Natural killer cell (primary cell): ENCODE results near the gene PAPLN. TPM values are rescaled to one million over a fixed set of nuclear protein-coding genes. Genes with fewer than 3 reads are reported as not detected.

ENCODE experiments used
- ATAC-seq, 3 donors: fragments of 150-1000 bp in 2 of 3; fragments of 200-7000 bp in 1 of 3; cut with Tn5 transposase; 1 replicate in 1 of 3; 2 replicates in 2 of 3; pipeline ENCODE4 v1.10.0; 2021; ENCODE audit warnings: mild to moderate bottlenecking in 2 of 3, moderate library complexity in 2 of 3
- DNase-seq, 2 donors: peaks; one replicate each; pipeline versions ENCODE4 v3.0.0 to v3.0.0-alpha.2; 2013 to 2021; ENCODE audit warnings: mixed read lengths in 1 of 2
- H3K27ac ChIP-seq: one replicate; pipeline ENCODE4 v1.5.1; 2013; ENCODE audit warnings: mild to moderate bottlenecking, low read length
- H3K27me3 ChIP-seq: one replicate; pipeline ENCODE4 v1.6.1; 2013; ENCODE audit warnings: low read length; ENCODE audit not compliant: control insufficient read depth, insufficient read depth
- H3K36me3 ChIP-seq: one replicate; pipeline ENCODE4 v1.6.1; 2013; ENCODE audit warnings: low read length; ENCODE audit not compliant: control insufficient read depth, insufficient read depth
- H3K4me1 ChIP-seq: one replicate; pipeline ENCODE4 v1.6.1; 2013; ENCODE audit warnings: low read length; ENCODE audit not compliant: control insufficient read depth, insufficient read depth
- H3K4me3 ChIP-seq: one replicate; pipeline ENCODE4 v1.5.1; 2013; ENCODE audit warnings: low read length
- H3K9me3 ChIP-seq: one replicate; pipeline ENCODE4 v1.6.1; 2013; ENCODE audit warnings: low read length; ENCODE audit not compliant: control insufficient read depth, insufficient read depth
- H3K27ac Mint-ChIP-seq, 2 donors: one replicate each; pipeline ENCODE4 v1.8.0; 2022; ENCODE audit warnings: mild to moderate bottlenecking in 2 of 2, mixed read lengths in 2 of 2, moderate library complexity in 1 of 2
- H3K27me3 Mint-ChIP-seq, 2 donors: one replicate each; pipeline ENCODE4 v1.8.0; 2022; ENCODE audit warnings: low read depth in 2 of 2, mixed read lengths in 2 of 2
- H3K36me3 Mint-ChIP-seq: one replicate; pipeline ENCODE4 v1.8.0; 2022; ENCODE audit warnings: mixed read lengths
- H3K4me1 Mint-ChIP-seq, 2 donors: one replicate each; pipeline ENCODE4 v1.8.0; 2022; ENCODE audit warnings: mixed read lengths in 2 of 2
- H3K4me3 Mint-ChIP-seq: one replicate; pipeline ENCODE4 v1.8.0; 2022; ENCODE audit warnings: mild to moderate bottlenecking, moderate library complexity, mixed read lengths
- H3K9me3 Mint-ChIP-seq, 2 donors: one replicate each; pipeline ENCODE4 v1.8.0; 2022; ENCODE audit warnings: mixed read lengths in 2 of 2
- CTCF ChIP-seq: fragments of 200-600 bp; IDR thresholded peaks from one replicate; pipeline ENCODE4 v1.8.0; 2022; ENCODE audit warnings: antibody characterized with exemption
- WGBS: methylation state at CpG from one replicate; pipeline ENCODE4 v1.1.7; 2013; ENCODE audit warnings: missing lambda C conversion rate; ENCODE audit not compliant: insufficient coverage; 5-methylcytosine and 5-hydroxymethylcytosine counted together
- intact Hi-C: fragments of 100-400 bp; cut with micrococcal nuclease; formaldehyde crosslinking; loops from one replicate; pipeline ENCODE4 v1.14.2; 2022
- total RNA-seq, 4 donors: library from RNA; stranded (reverse); fragments of 120-200 nt in 1 of 4; gene quantifications; one replicate each; pipeline versions ENCODE4 v1.2.3 to v1.2.4, GENCODE V29; 2013 to 2022

Gene PAPLN
- total RNA-seq, 3 donors from 2014 or later (not counting 1 experiment from before 2014, with no cell fraction given): 0.24 to 0.70 (median 0.34) TPM

- H3K36me3 Mint-ChIP-seq: no peaks in the 10 kb centered on the region
- WGBS: 94% methylated on average over 12 of the region's 12 CpGs
- H3K27ac Mint-ChIP-seq: no peak overlapping the region
- no peaks in the 10 kb centered on the region for H3K4me1 Mint-ChIP-seq
- no peak overlapping the region for H3K27ac ChIP-seq
- H3K36me3 ChIP-seq: peaks cover 2% of the 10 kb centered on the region
- no peaks in the 10 kb centered on the region for H3K27me3 ChIP-seq
- no peaks in the 10 kb centered on the region for H3K4me1 ChIP-seq
- TF ChIP-seq CTCF: no peak
- no peaks in the 10 kb centered on the region for H3K9me3 Mint-ChIP-seq
- H3K4me3 Mint-ChIP-seq: no peak overlapping the region
- ATAC-seq (no peak), DNase-seq (no peak)
- intact Hi-C loops: no loop called here
- no peaks in the 10 kb centered on the region for H3K9me3 ChIP-seq
- no peaks in the 10 kb centered on the region for H3K27me3 Mint-ChIP-seq
- no peak overlapping the region for H3K4me3 ChIP-seq
Measured at GRCh38 chr14:73293782-73294781, 56.8 kb downstream of the PAPLN start.

GRCh38 chr14:73295198-73295796 lies 58.0 kb downstream of the PAPLN start:
- no CpG with 5 or more reads among the region's 1 CpG for WGBS
- Mint-ChIP-seq H3K4me3 (no peak overlapping the region), H3K36me3 (no peaks in the 10 kb centered on the region), H3K27ac (no peak overlapping the region), H3K9me3 (no peaks in the 10 kb centered on the region), H3K4me1 (no peaks in the 10 kb centered on the region), H3K27me3 (no peaks in the 10 kb centered on the region)
- Histone ChIP-seq H3K27ac (no peak overlapping the region), H3K9me3 (no peaks in the 10 kb centered on the region), H3K4me1 (no peaks in the 10 kb centered on the region), H3K4me3 (no peak overlapping the region), H3K36me3 (peaks cover 2% of the 10 kb centered on the region), H3K27me3 (no peaks in the 10 kb centered on the region)
- ATAC-seq (peak in 2 of 3 donors; percentile 57 to 60), DNase-seq (peak in 1 of 2 donors; percentile 67)
- intact Hi-C loops: loop anchor here (1.0 kb wide), 1 partner anchor 177 kb away; no protein-coding TSS in a partner anchor
- peak; percentile 81 for TF ChIP-seq CTCF

GRCh38 chr14:73305499-73305898 lies 68.2 kb downstream of the PAPLN start:
- ATAC-seq (no peak), DNase-seq (no peak)
- Histone ChIP-seq H3K9me3 (no peaks in the 10 kb centered on the region), H3K4me3 (no peak overlapping the region), H3K27me3 (no peaks in the 10 kb centered on the region), H3K4me1 (no peaks in the 10 kb centered on the region), H3K27ac (no peak overlapping the region), H3K36me3 (no peaks in the 10 kb centered on the region)
- no peaks in the 10 kb centered on the region for H3K9me3 Mint-ChIP-seq
- H3K4me1 Mint-ChIP-seq: peaks cover 0 to 4% of the 10 kb centered on the region in 2 donors
- H3K4me3 Mint-ChIP-seq: no peak overlapping the region
- WGBS: 67% methylated on average over 3 of the region's 3 CpGs
- H3K36me3 Mint-ChIP-seq: no peaks in the 10 kb centered on the region
- intact Hi-C loops: no loop called here
- no peaks in the 10 kb centered on the region for H3K27me3 Mint-ChIP-seq
- no peak overlapping the region for H3K27ac Mint-ChIP-seq
- TF ChIP-seq CTCF: no peak
